Choroid plexus epithelial cell (primary cell): ENCODE measurements around the gene IPPK.

Source experiments
- DNase-seq: peaks from one replicate; pipeline ENCODE4 v3.0.0-alpha.2; 2010; ENCODE audit warnings: low read depth
- H3K4me3 ChIP-seq: 2 replicates; pipeline ENCODE4 v1.5.1; 2011; ENCODE audit warnings: low read depth, mild to moderate bottlenecking, control low read depth, low read length, moderate library complexity
- CTCF ChIP-seq: conservative IDR thresholded peaks from 2 replicates; pipeline ENCODE4 v1.5.1; 2011; ENCODE audit warnings: low read depth, mild to moderate bottlenecking, control low read depth, inconsistent platforms, low read length, moderate library complexity

The IPPK gene

GRCh38 chr9:92613268-92614122 is 56.4 kb downstream of the IPPK start:
- no peak overlapping the region for H3K4me3 ChIP-seq
- TF ChIP-seq CTCF: no peak
- DNase-seq: no peak

- H3K4me3 ChIP-seq: no peak overlapping the region
Measured at GRCh38 chr9:92612816-92613215, 57.1 kb downstream of the IPPK start.

GRCh38 chr9:92612292-92612691 is 57.6 kb downstream of the IPPK start:
- no peak for DNase-seq
- no peak overlapping the region for H3K4me3 ChIP-seq
- TF ChIP-seq CTCF: no peak

More at GRCh38 chr9:92612816-92613215, 57.1 kb downstream of the IPPK start:
- no peak for DNase-seq
- TF ChIP-seq CTCF: no peak

GRCh38 chr9:92611621-92612285 is 58.2 kb downstream of the IPPK start:
- H3K4me3 ChIP-seq: no peak overlapping the region
- no peak for DNase-seq
- no peak for TF ChIP-seq CTCF

- no peak for DNase-seq
- TF ChIP-seq CTCF: no peak
- H3K4me3 ChIP-seq: no peak overlapping the region
Measured at GRCh38 chr9:92610470-92611420, 59.2 kb downstream of the IPPK start.

GRCh38 chr9:92608909-92609445 is 61.0 kb downstream of the IPPK start:
- TF ChIP-seq CTCF: no peak
- DNase-seq: no peak
- H3K4me3 ChIP-seq: no peak overlapping the region
